ENCODE results near the gene GRIK4. TPM values are rescaled to one million over a fixed set of nuclear protein-coding genes. Genes with fewer than 3 reads are reported as not detected.

GRIK4 gene
- total RNA-seq, 1 experiment from 2014 or later = not detected

DNA sequence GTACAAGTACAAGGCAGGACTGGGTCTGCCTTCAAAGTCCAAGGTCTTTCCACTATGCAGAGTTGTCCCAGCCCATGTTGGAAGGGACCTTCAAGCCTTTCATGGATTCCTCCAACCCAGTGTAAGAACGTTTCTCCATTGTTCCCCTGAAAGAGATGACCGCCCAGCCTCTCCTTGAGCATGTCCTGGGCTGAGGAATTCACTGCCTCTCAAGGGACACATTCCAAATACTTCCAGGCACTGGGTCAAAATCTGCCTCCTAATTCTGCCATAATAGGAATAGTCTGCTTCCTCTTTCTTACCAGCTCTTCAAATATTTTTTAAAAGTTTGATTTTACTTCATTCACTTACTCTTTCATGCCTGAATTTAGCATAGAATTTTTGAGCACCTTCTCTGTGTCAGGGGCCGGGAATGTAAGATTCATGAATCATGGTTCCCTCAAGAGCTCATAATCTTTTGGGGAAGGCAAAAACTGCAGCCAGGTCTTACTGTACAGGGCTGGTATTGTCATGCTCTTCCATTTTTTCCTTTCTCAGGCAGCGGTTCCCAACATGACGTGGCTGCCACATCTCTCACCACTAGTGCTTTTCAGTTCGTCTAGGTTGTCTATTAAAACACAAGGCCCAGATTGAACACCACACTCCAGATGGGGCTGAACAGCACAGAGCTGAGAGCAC lies 369.1 kb downstream of the GRIK4 start:
- no peak overlapping the region for H2AFZ ChIP-seq
- intact Hi-C loops (cut with micrococcal nuclease; ENCODE audit: unreplicated experiment) = no loop called here
- no peaks in the 10 kb centered on the region for H3K27me3 ChIP-seq (ENCODE audit: insufficient read depth, low read depth)
- H3K4me2 ChIP-seq = no peak overlapping the region
- H3F3A ChIP-seq (ENCODE audit: insufficient read depth, low read depth) = no peaks in the 10 kb centered on the region
- POLR2A ChIA-PET (ENCODE audit: unreplicated experiment) = no interaction called here
- H3K4me3 ChIP-seq = no peak overlapping the region
- H3K36me3 ChIP-seq (ENCODE audit: low read depth) = no peaks in the 10 kb centered on the region
- TF ChIP-seq EZH2 (IDR thresholded peaks at IDR 0.05; ENCODE audit: low read depth) = no peak
- TF ChIP-seq, protein P1, sequence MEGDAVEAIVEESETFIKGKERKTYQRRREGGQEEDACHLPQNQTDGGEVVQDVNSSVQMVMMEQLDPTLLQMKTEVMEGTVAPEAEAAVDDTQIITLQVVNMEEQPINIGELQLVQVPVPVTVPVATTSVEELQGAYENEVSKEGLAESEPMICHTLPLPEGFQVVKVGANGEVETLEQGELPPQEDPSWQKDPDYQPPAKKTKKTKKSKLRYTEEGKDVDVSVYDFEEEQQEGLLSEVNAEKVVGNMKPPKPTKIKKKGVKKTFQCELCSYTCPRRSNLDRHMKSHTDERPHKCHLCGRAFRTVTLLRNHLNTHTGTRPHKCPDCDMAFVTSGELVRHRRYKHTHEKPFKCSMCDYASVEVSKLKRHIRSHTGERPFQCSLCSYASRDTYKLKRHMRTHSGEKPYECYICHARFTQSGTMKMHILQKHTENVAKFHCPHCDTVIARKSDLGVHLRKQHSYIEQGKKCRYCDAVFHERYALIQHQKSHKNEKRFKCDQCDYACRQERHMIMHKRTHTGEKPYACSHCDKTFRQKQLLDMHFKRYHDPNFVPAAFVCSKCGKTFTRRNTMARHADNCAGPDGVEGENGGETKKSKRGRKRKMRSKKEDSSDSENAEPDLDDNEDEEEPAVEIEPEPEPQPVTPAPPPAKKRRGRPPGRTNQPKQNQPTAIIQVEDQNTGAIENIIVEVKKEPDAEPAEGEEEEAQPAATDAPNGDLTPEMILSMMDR (conservative IDR thresholded peaks at IDR 0.05) = no peak
- H3K9me2 ChIP-seq (ENCODE audit: insufficient read depth) = peaks cover 3% of the 10 kb centered on the region; the same call in 1 of the 2 replicates
- no peaks in the 10 kb centered on the region for H3K79me2 ChIP-seq (ENCODE audit: low read depth)
- DNase-seq = no peak
- CTCF ChIA-PET = no interaction called here
- H3K9me3 ChIP-seq (ENCODE audit: insufficient read depth, low read depth) = no peaks in the 10 kb centered on the region
- H4K20me1 ChIP-seq (ENCODE audit: insufficient read depth) = no peaks in the 10 kb centered on the region
- H3K27ac ChIP-seq = no peak overlapping the region
- no peaks in the 10 kb centered on the region for H3K4me1 ChIP-seq (replicated peaks; ENCODE audit: insufficient read depth)
- no TSS peak for BruUV-seq (replicated peaks)

GRCh38 chr11:120881596-120881995 lies 370.0 kb downstream of the GRIK4 start:
- H3K27me3 ChIP-seq (ENCODE audit: insufficient read depth, low read depth) = no peaks in the 10 kb centered on the region
- no TSS peak for BruUV-seq (replicated peaks)

GRCh38 chr11:120882175-120882574 lies 370.6 kb downstream of the GRIK4 start:
- Histone ChIP-seq H3K79me2 (ENCODE audit: low read depth) (no peaks in the 10 kb centered on the region), H3F3A (ENCODE audit: insufficient read depth, low read depth) (no peaks in the 10 kb centered on the region), H3K27ac (no peak overlapping the region), H4K20me1 (ENCODE audit: insufficient read depth) (no peaks in the 10 kb centered on the region), H3K27me3 (ENCODE audit: insufficient read depth, low read depth) (no peaks in the 10 kb centered on the region), H3K9me2 (ENCODE audit: insufficient read depth) (no peaks in the 10 kb centered on the region), H3K9me3 (ENCODE audit: insufficient read depth, low read depth) (no peaks in the 10 kb centered on the region), H3K36me3 (ENCODE audit: low read depth) (no peaks in the 10 kb centered on the region), H3K4me3 (no peak overlapping the region), H3K4me1 (replicated peaks; ENCODE audit: insufficient read depth) (no peaks in the 10 kb centered on the region), H2AFZ (no peak overlapping the region), H3K4me2 (no peak overlapping the region)
- BruUV-seq (replicated peaks) = no TSS peak
- CTCF ChIA-PET = no interaction called here
- DNase-seq = no peak
- POLR2A ChIA-PET (ENCODE audit: unreplicated experiment) = no interaction called here
- intact Hi-C loops (cut with micrococcal nuclease; ENCODE audit: unreplicated experiment) = no loop called here
- no peak for TF ChIP-seq EZH2 (IDR thresholded peaks at IDR 0.05; ENCODE audit: low read depth)
- TF ChIP-seq, protein P1 (conservative IDR thresholded peaks at IDR 0.05) = no peak

More at GRCh38 chr11:120881596-120881995, 370.0 kb downstream of the GRIK4 start:
- Histone ChIP-seq H3K9me2 (ENCODE audit: insufficient read depth) (0 out of 2 replicates have a peak, but pooled peaks cover under 1% of the 10 kb centered on the region), H3K36me3 (ENCODE audit: low read depth) (no peaks in the 10 kb centered on the region), H3K79me2 (ENCODE audit: low read depth) (no peaks in the 10 kb centered on the region), H3K4me2 (no peak overlapping the region), H3K9me3 (ENCODE audit: insufficient read depth, low read depth) (no peaks in the 10 kb centered on the region), H2AFZ (no peak overlapping the region), H3F3A (ENCODE audit: insufficient read depth, low read depth) (no peaks in the 10 kb centered on the region), H4K20me1 (ENCODE audit: insufficient read depth) (no peaks in the 10 kb centered on the region), H3K4me3 (no peak overlapping the region), H3K27ac (no peak overlapping the region), H3K4me1 (replicated peaks; ENCODE audit: insufficient read depth) (no peaks in the 10 kb centered on the region)
- POLR2A ChIA-PET (ENCODE audit: unreplicated experiment) = no interaction called here
- no peak for DNase-seq
- intact Hi-C loops (cut with micrococcal nuclease; ENCODE audit: unreplicated experiment) = no loop called here
- CTCF ChIA-PET = no interaction called here
- TF ChIP-seq EZH2 (IDR thresholded peaks at IDR 0.05; ENCODE audit: low read depth) = no peak
- TF ChIP-seq, protein P1 (conservative IDR thresholded peaks at IDR 0.05) = no peak
